HG03558 (cell line): Measurements from ENCODE around the gene VKORC1L1.

Source experiments
- ATAC-seq: cut with Tn5 transposase; IDR thresholded peaks from one replicate; pipeline ENCODE4 v1.9.1; 2021; ENCODE audit warnings: moderate number of reproducible peaks; ENCODE audit not compliant: unreplicated experiment; ENCODE audit errors: extremely low read depth

The VKORC1L1 gene

GRCh38 chr7:66007232-66007631 is 134.4 kb downstream of the VKORC1L1 start:
- no peak for ATAC-seq
